ENCODE measurements around the gene SERPINE3. TPM values are rescaled to one million over a fixed set of nuclear protein-coding genes. Genes with fewer than 3 reads are reported as not detected.

Gene SERPINE3
- total RNA-seq, 1 donor from 2014 or later: 0.47 TPM

DNA sequence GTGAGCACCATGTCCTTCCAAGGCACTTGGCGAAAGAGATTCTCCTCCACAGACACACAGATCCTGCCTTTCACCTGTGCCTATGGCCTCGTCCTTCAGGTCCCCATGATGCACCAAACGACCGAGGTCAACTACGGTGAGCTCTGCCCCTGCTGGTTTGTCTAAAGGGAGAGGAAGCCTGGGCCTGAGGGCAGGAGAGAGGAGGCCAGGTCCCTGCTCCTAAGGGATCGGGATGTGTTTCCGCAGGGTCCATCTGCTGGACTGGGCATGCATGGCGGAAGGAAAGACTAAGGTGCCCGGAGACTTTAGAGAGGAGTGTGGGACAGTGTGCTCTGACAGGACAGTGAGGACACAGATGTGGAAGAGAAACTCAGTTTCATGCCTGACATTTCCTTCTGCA is 7.6 kb downstream of the SERPINE3 start:
- peaks cover 11% of the 10 kb centered on the region for H3K36me3 ChIP-seq
- H4K20me1 ChIP-seq (ENCODE audit: low read depth): no peaks in the 10 kb centered on the region
- Mint-ChIP-seq H3K27ac (no peak overlapping the region), H3K4me3 (no peak overlapping the region), H3K36me3 (peaks cover 4% of the 10 kb centered on the region), H3K27me3 (ENCODE audit: insufficient read depth, low read depth) (peaks cover 3% of the 10 kb centered on the region), H3K9me3 (no peaks in the 10 kb centered on the region), H3K4me1 (peaks cover 3% of the 10 kb centered on the region)
- DNase-seq (ENCODE audit: low spot score): no peak
- H3K9me3 ChIP-seq (ENCODE audit: low read depth): peaks cover 5% of the 10 kb centered on the region
- peaks cover 17% of the 10 kb centered on the region for H3F3A ChIP-seq (ENCODE audit: low read depth)
- H3K4me1 ChIP-seq: peaks cover 25% of the 10 kb centered on the region
- H3K79me2 ChIP-seq (ENCODE audit: low read depth): no peaks in the 10 kb centered on the region
- no peak overlapping the region for H3K4me3 ChIP-seq
- H3K27me3 ChIP-seq: no peaks in the 10 kb centered on the region
- H2AFZ ChIP-seq (replicated peaks): peak overlapping the region; percentile 30
- no peak overlapping the region for H3K4me2 ChIP-seq
- TF ChIP-seq EZH2 (IDR thresholded peaks at IDR 0.05) (no peak), CTCF (IDR thresholded peaks at IDR 0.05) (no peak), EZH2phosphoT487 (IDR thresholded peaks at IDR 0.05) (no peak)
- H3K27ac ChIP-seq: no peak overlapping the region
- H3K9ac ChIP-seq: no peak overlapping the region

- TF ChIP-seq CTCF (IDR thresholded peaks at IDR 0.05): no peak
- H4K20me1 ChIP-seq (ENCODE audit: low read depth): no peaks in the 10 kb centered on the region
- H3K9me3 ChIP-seq (ENCODE audit: low read depth): peaks cover 5% of the 10 kb centered on the region
- Mint-ChIP-seq H3K4me3 (no peak overlapping the region), H3K4me1 (peaks cover 3% of the 10 kb centered on the region), H3K27ac (no peak overlapping the region), H3K9me3 (no peaks in the 10 kb centered on the region), H3K36me3 (peaks cover 4% of the 10 kb centered on the region), H3K27me3 (ENCODE audit: insufficient read depth, low read depth) (peaks cover 3% of the 10 kb centered on the region)
- H3K4me1 ChIP-seq: peaks cover 32% of the 10 kb centered on the region
- no peak overlapping the region for H2AFZ ChIP-seq (replicated peaks)
- H3K79me2 ChIP-seq (ENCODE audit: low read depth): no peaks in the 10 kb centered on the region
- H3K27me3 ChIP-seq: no peaks in the 10 kb centered on the region
- H3K4me3 ChIP-seq: no peak overlapping the region
- H3K9ac ChIP-seq: no peak overlapping the region
- peaks cover 17% of the 10 kb centered on the region for H3F3A ChIP-seq (ENCODE audit: low read depth)
- H3K27ac ChIP-seq: no peak overlapping the region
- no peak for DNase-seq (ENCODE audit: low spot score)
- H3K4me2 ChIP-seq: no peak overlapping the region
- peaks cover 11% of the 10 kb centered on the region for H3K36me3 ChIP-seq
These were observed 8.8 kb downstream of the SERPINE3 start for GRCh38 chr13:51348069-51348967.

- no peak overlapping the region for H3K4me3 Mint-ChIP-seq
- H3K27me3 Mint-ChIP-seq (ENCODE audit: insufficient read depth, low read depth): peaks cover 3% of the 10 kb centered on the region
- H3K27ac Mint-ChIP-seq: no peak overlapping the region
- Histone ChIP-seq H3K9ac (no peak overlapping the region), H3K9me3 (ENCODE audit: low read depth) (peaks cover 5% of the 10 kb centered on the region), H2AFZ (replicated peaks) (no peak overlapping the region), H3K4me3 (no peak overlapping the region), H3K27me3 (no peaks in the 10 kb centered on the region), H4K20me1 (ENCODE audit: low read depth) (no peaks in the 10 kb centered on the region), H3K79me2 (ENCODE audit: low read depth) (no peaks in the 10 kb centered on the region), H3K36me3 (peaks cover 11% of the 10 kb centered on the region), H3F3A (ENCODE audit: low read depth) (peaks cover 17% of the 10 kb centered on the region), H3K27ac (peak overlapping the region; percentile 53), H3K4me2 (no peak overlapping the region), H3K4me1 (peaks cover 30% of the 10 kb centered on the region)
- no peak for TF ChIP-seq CTCF (IDR thresholded peaks at IDR 0.05)
- TF ChIP-seq EZH2 (IDR thresholded peaks at IDR 0.05): no peak
- no peak for TF ChIP-seq EZH2phosphoT487 (IDR thresholded peaks at IDR 0.05)
- peaks cover 3% of the 10 kb centered on the region for H3K4me1 Mint-ChIP-seq
- H3K36me3 Mint-ChIP-seq: peaks cover 4% of the 10 kb centered on the region
- no peaks in the 10 kb centered on the region for H3K9me3 Mint-ChIP-seq
- no peak for DNase-seq (ENCODE audit: low spot score)
These were observed 9.5 kb downstream of the SERPINE3 start for GRCh38 chr13:51349016-51349415.
